Measurements from ENCODE around the gene SORCS1.

The SORCS1 gene

GRCh38 chr10:107104026-107104652 lies 60.4 kb downstream of the SORCS1 start:
- no peak for DNase-seq (ENCODE audit: low spot score)

GRCh38 chr10:107103174-107104025 lies 61.1 kb downstream of the SORCS1 start:
- no peak for DNase-seq (ENCODE audit: low spot score)

- no peak for DNase-seq (ENCODE audit: low spot score)
These were observed 66.2 kb downstream of the SORCS1 start for GRCh38 chr10:107098326-107098725.

GRCh38 chr10:107094824-107095522 lies 69.5 kb downstream of the SORCS1 start:
- no peak for DNase-seq (ENCODE audit: low spot score)

- DNase-seq (ENCODE audit: low spot score): no peak
These were observed 72.2 kb downstream of the SORCS1 start for GRCh38 chr10:107092321-107092720.

- peak; percentile 1 for DNase-seq (ENCODE audit: low spot score)
These were observed 73.4 kb downstream of the SORCS1 start for GRCh38 chr10:107091126-107091525.

- no peak for DNase-seq (ENCODE audit: low spot score)
These were observed 78.6 kb downstream of the SORCS1 start for GRCh38 chr10:107085665-107086525.

- no peak for DNase-seq (ENCODE audit: low spot score)
These were observed 81.0 kb downstream of the SORCS1 start for GRCh38 chr10:107083388-107084009.

GRCh38 chr10:107081644-107082043 lies 82.9 kb downstream of the SORCS1 start:
- DNase-seq (ENCODE audit: low spot score): no peak

GRCh38 chr10:107075117-107075516 lies 89.4 kb downstream of the SORCS1 start:
- no peak for DNase-seq (ENCODE audit: low spot score)

- DNase-seq (ENCODE audit: low spot score): no peak
These were observed 91.7 kb downstream of the SORCS1 start for GRCh38 chr10:107072786-107073185.

GRCh38 chr10:107072028-107072427 lies 92.5 kb downstream of the SORCS1 start:
- no peak for DNase-seq (ENCODE audit: low spot score)

GRCh38 chr10:107071301-107071700 lies 93.2 kb downstream of the SORCS1 start:
- DNase-seq (ENCODE audit: low spot score): no peak

- DNase-seq (ENCODE audit: low spot score): no peak
These were observed 96.7 kb downstream of the SORCS1 start for GRCh38 chr10:107067843-107068242.

GRCh38 chr10:107064075-107064474 lies 100.4 kb downstream of the SORCS1 start:
- no peak for DNase-seq (ENCODE audit: low spot score)

GRCh38 chr10:107059872-107060271 lies 104.6 kb downstream of the SORCS1 start:
- no peak for DNase-seq (ENCODE audit: low spot score)

- no peak for DNase-seq (ENCODE audit: low spot score)
These were observed 105.3 kb downstream of the SORCS1 start for GRCh38 chr10:107059068-107059804.

- no peak for DNase-seq (ENCODE audit: low spot score)
These were observed 106.2 kb downstream of the SORCS1 start for GRCh38 chr10:107058331-107058730.

GRCh38 chr10:107056182-107056581 lies 108.3 kb downstream of the SORCS1 start:
- DNase-seq (ENCODE audit: low spot score): no peak

GRCh38 chr10:107054469-107055156 lies 109.9 kb downstream of the SORCS1 start:
- DNase-seq (ENCODE audit: low spot score): no peak
